Adrenal gland (tissue), 5 donors: ENCODE results near the gene RPS15.

Experiments
- CTCF ChIP-seq, 6 experiments: fragments of 450-650 bp in 4 of 6; fragments of 200-600 bp in 2 of 6; sonication (generic) in 1 of 6; IDR thresholded peaks; 1 replicate in 5 of 6; 2 replicates in 1 of 6; pipeline versions ENCODE4 v1.5.1 to v1.8.0; 2016 to 2021; ENCODE audit warnings: antibody characterized with exemption in 6 of 6, mild to moderate bottlenecking in 2 of 6, moderate library complexity in 1 of 6
- POLR2A ChIP-seq, 2 donors: fragments of 450-650 bp; IDR thresholded peaks; one replicate each; pipeline ENCODE4 v1.6.1; 2017; ENCODE audit warnings: antibody characterized with exemption in 2 of 2, mild to moderate bottlenecking in 2 of 2, moderate library complexity in 1 of 2
- donor health status: DM: no; HTN: no; CAD: no.

GRCh38 chr19:1481224-1481892 is 43.2 kb downstream of the RPS15 start:
- TF ChIP-seq POLR2A (IDR thresholded peaks at IDR 0.05) (no peak), CTCF (IDR thresholded peaks at IDR 0.05) (no peak)
